Activated T-cell treated with anti-CD3 and anti-CD28 coated beads, Interleukin-2, amount 50 U/mL, for 4 hours (primary cell): ENCODE measurements around the gene PBOV1. TPM values are rescaled to one million over a fixed set of nuclear protein-coding genes. Genes with fewer than 3 reads are reported as not detected.
"Not testable (repeated sequence)": the region's sequence is repeated elsewhere in the genome, so short reads cannot be mapped to it uniquely, and the experiment has no call there.

ENCODE experiments used
- ATAC-seq, 2 donors: fragments of 200-7000 bp; cut with Tn5 transposase; one replicate each; pipeline ENCODE4 v1.10.0; 2021
- DNase-seq: peaks from one replicate; pipeline ENCODE4 v3.0.0-alpha.2; 2020
- H3K27me3 Mint-ChIP-seq: one replicate; pipeline ENCODE4 v1.8.0; 2021; ENCODE audit warnings: low read depth, mixed read lengths
- H3K36me3 Mint-ChIP-seq: one replicate; pipeline ENCODE4 v1.8.0; 2022; ENCODE audit warnings: mixed read lengths; ENCODE audit not compliant: insufficient read depth
- H3K4me1 Mint-ChIP-seq: one replicate; pipeline ENCODE4 v1.8.0; 2021; ENCODE audit warnings: low read depth, mixed read lengths
- H3K4me3 Mint-ChIP-seq: one replicate; pipeline ENCODE4 v1.8.0; 2021; ENCODE audit warnings: mild to moderate bottlenecking, moderate library complexity, mixed read lengths
- H3K9me3 Mint-ChIP-seq: one replicate; pipeline ENCODE4 v1.8.0; 2021; ENCODE audit warnings: mixed read lengths
- total RNA-seq, 3 donors: library from RNA; stranded (reverse); gene quantifications; one replicate each; pipeline ENCODE4 v1.2.1, GENCODE V29; 2021

PBOV1 gene
- total RNA-seq, 3 donors from 2014 or later = not detected

DNA sequence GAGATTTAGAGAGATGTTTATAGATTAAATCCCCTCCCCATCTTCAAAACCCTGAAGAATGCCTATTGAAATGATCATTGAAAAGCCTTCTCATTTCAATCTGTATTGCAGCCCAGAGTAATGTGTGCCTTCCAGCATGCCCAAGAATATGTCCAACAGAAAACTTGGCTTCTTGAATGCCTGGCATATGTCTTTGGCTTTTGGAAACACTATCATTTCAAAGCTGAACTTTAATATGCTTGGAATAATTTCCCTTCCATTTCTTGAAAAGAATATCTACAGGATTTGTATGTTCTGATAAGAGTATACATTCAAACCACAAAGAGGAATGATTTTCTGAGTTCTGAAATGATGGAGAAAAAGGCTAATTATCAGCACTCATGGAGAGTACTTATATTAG lies 11.9 kb upstream of the PBOV1 start:
- DNase-seq = no peak
- Mint-ChIP-seq H3K9me3 (no peaks in the 10 kb centered on the region), H3K27me3 (peaks cover 5% of the 10 kb centered on the region), H3K36me3 (no peaks in the 10 kb centered on the region), H3K4me1 (no peaks in the 10 kb centered on the region), H3K4me3 (no peak overlapping the region)
- ATAC-seq = no peak

DNA sequence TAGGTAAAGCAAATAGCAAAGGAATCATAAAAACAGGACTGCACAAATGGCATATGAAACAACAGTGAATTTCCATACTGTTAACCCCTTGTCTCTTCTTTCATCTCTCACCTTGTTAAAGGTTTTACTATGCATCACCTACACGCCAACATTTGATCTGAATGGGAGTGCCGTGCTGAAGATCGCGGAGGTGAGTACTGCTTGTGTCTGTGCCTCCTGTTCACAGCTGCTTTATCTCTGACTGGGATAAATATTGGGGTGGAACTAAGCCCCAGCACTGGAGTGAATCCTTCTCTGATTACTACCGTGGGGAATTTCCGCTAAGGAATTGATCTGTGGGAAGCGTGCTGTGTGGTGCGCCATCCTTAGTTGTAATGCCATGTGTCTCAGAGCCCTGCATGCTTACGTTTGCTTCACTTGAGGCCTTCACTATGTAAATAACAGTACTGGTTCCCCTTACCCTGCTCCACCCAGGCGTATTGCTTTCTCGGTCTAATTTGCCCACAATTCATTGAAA lies 11.4 kb upstream of the PBOV1 start:
- no peaks in the 10 kb centered on the region for H3K9me3 Mint-ChIP-seq
- DNase-seq = no peak
- ATAC-seq = no peak
- no peaks in the 10 kb centered on the region for H3K36me3 Mint-ChIP-seq
- H3K4me1 Mint-ChIP-seq = no peaks in the 10 kb centered on the region
- H3K4me3 Mint-ChIP-seq = no peak overlapping the region
- H3K27me3 Mint-ChIP-seq = peaks cover 5% of the 10 kb centered on the region

DNA sequence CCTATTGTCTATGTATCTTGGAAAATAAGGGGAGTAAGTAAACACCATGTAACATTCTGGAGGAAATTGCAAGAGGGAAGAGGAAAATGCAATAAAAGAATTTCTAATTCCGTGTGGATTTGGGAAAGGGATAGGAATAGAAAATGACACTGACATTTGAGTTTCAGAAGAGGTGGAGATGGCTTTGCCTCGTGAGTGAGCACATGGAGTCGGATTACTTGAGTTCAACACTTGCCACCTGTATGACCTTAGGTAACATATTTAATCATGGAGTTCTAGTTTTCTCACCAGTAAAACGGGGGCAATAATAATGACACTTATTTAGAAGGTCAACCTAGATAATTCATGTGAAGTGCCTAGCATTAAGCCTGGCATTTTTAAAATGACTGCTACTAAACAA lies 10.8 kb upstream of the PBOV1 start:
- DNase-seq (no peak), ATAC-seq (no peak)
- Mint-ChIP-seq H3K9me3 (no peaks in the 10 kb centered on the region), H3K27me3 (peaks cover 5% of the 10 kb centered on the region), H3K4me1 (no peaks in the 10 kb centered on the region), H3K36me3 (no peaks in the 10 kb centered on the region), H3K4me3 (no peak overlapping the region)

DNA sequence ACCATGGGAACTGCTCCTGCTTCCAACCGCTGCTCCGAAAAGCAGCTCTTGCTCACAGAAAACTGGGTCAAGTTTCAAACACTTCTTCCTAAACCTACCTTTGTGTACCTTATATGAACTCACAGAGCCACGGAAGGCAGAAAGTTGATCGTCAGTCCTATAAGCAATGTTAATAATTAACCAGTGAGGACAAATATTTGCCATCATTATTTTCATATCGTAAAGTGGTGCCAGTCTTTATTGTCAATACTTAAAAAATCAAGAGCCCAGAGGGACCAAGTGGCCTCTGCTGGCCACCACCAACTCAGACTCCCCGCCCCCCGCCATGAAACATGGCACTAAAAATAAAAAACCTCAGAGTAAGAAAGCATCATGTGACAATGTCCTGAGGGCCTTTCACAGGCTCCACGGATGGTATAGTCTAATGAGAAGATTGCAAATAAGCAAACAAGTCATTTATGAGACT lies 9.1 kb upstream of the PBOV1 start:
- ATAC-seq (no peak), DNase-seq (no peak)
- Mint-ChIP-seq H3K9me3 (no peaks in the 10 kb centered on the region), H3K4me3 (no peak overlapping the region), H3K4me1 (no peaks in the 10 kb centered on the region), H3K36me3 (no peaks in the 10 kb centered on the region), H3K27me3 (peaks cover 6% of the 10 kb centered on the region)

DNA sequence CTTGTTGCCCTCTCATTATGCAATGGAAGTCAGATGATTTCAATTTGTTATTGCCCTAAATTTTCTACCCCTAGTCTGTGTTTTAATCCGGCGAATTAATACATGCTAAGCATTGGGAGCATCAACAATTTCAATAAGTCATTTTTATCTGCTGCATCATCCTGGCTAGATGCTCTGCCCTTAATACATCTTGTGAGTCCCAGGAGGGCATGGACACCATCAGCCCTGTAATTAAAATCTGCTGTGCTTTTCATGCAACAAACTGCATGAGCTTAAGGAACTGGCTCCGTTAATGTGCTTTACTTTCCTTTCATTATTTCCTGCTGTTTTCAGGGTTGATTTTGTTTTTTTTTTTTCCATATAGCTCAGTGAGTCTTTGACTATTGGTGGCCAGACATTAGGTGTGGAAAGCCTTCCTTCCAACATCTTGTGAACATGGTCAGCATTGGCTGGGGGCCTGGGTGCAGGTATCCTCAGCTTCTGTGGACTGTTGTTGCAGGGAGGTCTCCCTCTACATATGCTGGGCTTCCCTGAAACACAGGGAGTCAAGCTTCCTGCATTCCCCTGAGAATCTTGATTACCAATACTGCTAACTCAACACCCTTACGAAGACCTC lies 8.5 kb upstream of the PBOV1 start:
- DNase-seq = no peak
- H3K9me3 Mint-ChIP-seq = no peaks in the 10 kb centered on the region
- no peaks in the 10 kb centered on the region for H3K4me1 Mint-ChIP-seq
- peaks cover 11% of the 10 kb centered on the region for H3K27me3 Mint-ChIP-seq
- no peak overlapping the region for H3K4me3 Mint-ChIP-seq
- H3K36me3 Mint-ChIP-seq = no peaks in the 10 kb centered on the region
- no peak for ATAC-seq

DNA sequence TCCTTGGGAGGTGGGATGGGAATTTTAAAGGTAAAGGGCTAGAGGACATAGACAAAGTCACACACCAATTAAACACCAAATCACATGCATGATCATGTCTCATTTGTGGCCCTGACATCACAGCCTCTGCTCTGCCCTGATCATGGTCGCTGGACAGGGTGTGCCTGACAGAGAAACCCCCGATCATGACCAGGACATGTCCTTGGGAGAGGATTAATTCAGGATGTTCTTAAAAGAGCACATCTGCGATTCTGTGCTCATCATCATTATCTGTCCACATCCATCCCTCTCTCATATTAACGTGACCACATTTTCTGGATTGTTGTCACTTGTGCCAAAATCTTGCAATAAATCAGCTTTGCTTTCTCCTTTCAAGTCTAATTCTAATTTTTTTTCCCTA lies 7.7 kb upstream of the PBOV1 start:
- DNase-seq (no peak), ATAC-seq (no peak)
- H3K9me3 Mint-ChIP-seq = no peaks in the 10 kb centered on the region
- H3K36me3 Mint-ChIP-seq = no peaks in the 10 kb centered on the region
- H3K4me1 Mint-ChIP-seq = no peaks in the 10 kb centered on the region
- H3K4me3 Mint-ChIP-seq = no peak overlapping the region
- H3K27me3 Mint-ChIP-seq = peaks cover 15% of the 10 kb centered on the region

- ATAC-seq (no peak), DNase-seq (no peak)
- H3K4me3 Mint-ChIP-seq = no peak overlapping the region
- H3K9me3 Mint-ChIP-seq = no peaks in the 10 kb centered on the region
- peaks cover 20% of the 10 kb centered on the region for H3K27me3 Mint-ChIP-seq
- no peaks in the 10 kb centered on the region for H3K4me1 Mint-ChIP-seq
- H3K36me3 Mint-ChIP-seq = no peaks in the 10 kb centered on the region
Measured at GRCh38 chr6:138222901-138223546, 4.7 kb upstream of the PBOV1 start.

- Mint-ChIP-seq H3K36me3 (no peaks in the 10 kb centered on the region), H3K4me3 (no peak overlapping the region), H3K9me3 (no peaks in the 10 kb centered on the region), H3K4me1 (no peaks in the 10 kb centered on the region), H3K27me3 (peaks cover 24% of the 10 kb centered on the region)
- DNase-seq (no peak), ATAC-seq (no peak)
Measured at GRCh38 chr6:138219901-138220300, 1.6 kb upstream of the PBOV1 start.

GRCh38 chr6:138219398-138219797 lies 1.1 kb upstream of the PBOV1 start:
- ATAC-seq = no peak
- DNase-seq = no peak
- Mint-ChIP-seq H3K4me3 (no peak overlapping the region), H3K4me1 (no peaks in the 10 kb centered on the region), H3K36me3 (no peaks in the 10 kb centered on the region), H3K9me3 (no peaks in the 10 kb centered on the region), H3K27me3 (peaks cover 24% of the 10 kb centered on the region)

DNA sequence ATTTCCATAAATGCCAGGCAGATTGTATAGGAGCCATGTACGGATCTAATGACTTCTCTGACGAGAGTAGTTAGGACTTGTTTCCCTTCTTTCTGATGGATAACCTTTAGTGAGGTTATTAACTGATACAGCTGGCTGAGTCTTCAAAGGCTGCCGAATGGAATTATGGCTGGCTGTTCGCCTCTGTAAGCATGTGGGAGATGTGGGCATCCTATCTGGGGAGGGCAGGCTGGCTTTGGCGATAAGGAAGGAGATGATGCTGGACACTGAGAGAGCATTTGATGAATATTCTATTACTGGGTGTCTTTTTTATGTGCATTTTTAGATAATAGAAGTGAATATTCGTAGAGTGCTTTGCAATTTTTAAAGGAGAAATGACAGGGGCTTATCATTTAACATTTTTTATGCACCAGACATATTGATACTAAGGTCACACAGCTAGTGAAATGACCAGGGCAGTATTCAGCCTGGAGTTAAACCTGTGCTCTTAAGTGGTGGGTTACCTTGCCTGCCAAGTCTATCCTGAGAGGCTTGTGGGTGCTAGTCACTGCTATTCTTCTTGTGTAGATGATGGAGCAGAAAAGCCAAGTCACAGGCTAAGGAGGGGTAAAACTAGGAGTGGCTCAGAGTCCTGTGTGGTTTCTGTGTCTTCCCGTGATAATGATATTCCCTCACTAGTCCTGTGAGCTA lies 3.1 kb downstream of the PBOV1 start:
- Mint-ChIP-seq H3K9me3 (no peaks in the 10 kb centered on the region), H3K4me3 (no peak overlapping the region), H3K27me3 (peaks cover 18% of the 10 kb centered on the region), H3K36me3 (no peaks in the 10 kb centered on the region), H3K4me1 (no peaks in the 10 kb centered on the region)
- DNase-seq (no peak), ATAC-seq (no peak)

- not testable (repeated sequence) for DNase-seq, H3K4me1 Mint-ChIP-seq, H3K36me3 Mint-ChIP-seq, H3K4me3 Mint-ChIP-seq, ATAC-seq, H3K9me3 Mint-ChIP-seq
- H3K27me3 Mint-ChIP-seq = peaks cover 26% of the 10 kb centered on the region
Measured at GRCh38 chr6:138212530-138212929, 5.8 kb downstream of the PBOV1 start.

DNA sequence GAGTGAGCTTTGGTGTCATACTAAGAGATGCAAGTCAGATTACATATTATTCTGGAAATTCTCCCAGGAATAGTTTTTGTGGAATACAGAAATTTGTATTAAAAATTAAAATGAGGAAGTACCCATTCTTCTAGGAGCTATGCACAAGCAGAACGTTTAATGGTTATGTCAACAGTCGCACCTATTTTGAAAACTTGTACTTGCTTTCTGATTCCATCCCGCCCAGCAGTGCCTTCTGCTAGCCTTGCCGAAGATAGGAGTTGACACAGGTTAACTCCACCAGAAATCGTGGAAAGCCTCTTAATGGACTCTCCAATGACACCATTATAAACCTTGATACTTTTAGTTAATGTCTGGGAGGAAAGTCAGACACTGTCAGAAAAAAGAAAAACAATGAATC lies 6.7 kb downstream of the PBOV1 start:
- no peak for DNase-seq
- Mint-ChIP-seq H3K36me3 (no peaks in the 10 kb centered on the region), H3K4me3 (no peak overlapping the region), H3K27me3 (peaks cover 23% of the 10 kb centered on the region), H3K4me1 (no peaks in the 10 kb centered on the region), H3K9me3 (no peaks in the 10 kb centered on the region)
- ATAC-seq = no peak

- H3K4me1 Mint-ChIP-seq = no peaks in the 10 kb centered on the region
- H3K27me3 Mint-ChIP-seq = peaks cover 18% of the 10 kb centered on the region
- H3K36me3 Mint-ChIP-seq = no peaks in the 10 kb centered on the region
- ATAC-seq = no peak
- H3K9me3 Mint-ChIP-seq = no peaks in the 10 kb centered on the region
- DNase-seq = no peak
- H3K4me3 Mint-ChIP-seq = no peak overlapping the region
Measured at GRCh38 chr6:138211048-138211581, 7.2 kb downstream of the PBOV1 start.

DNA sequence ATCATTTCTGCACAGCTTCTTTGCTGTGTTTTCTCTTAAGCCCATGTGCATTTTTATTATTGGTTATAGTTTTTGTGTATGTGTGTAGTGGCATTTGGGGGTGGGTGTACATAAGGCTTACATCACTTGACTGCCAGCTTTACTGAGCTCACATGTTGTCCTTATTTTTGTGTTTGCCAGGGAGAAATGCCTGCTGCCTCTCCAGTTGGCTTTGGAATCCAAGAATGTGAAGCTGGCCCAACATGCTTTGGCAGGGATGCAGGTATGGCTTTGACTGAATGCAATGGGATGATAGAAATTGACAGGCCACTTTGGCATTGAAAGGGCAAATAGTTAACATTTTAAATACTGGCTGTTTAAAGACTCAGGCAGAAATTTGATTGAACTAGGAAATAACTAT lies 11.4 kb downstream of the PBOV1 start:
- Mint-ChIP-seq H3K4me3 (no peak overlapping the region), H3K27me3 (peaks cover 12% of the 10 kb centered on the region), H3K4me1 (no peaks in the 10 kb centered on the region), H3K36me3 (no peaks in the 10 kb centered on the region), H3K9me3 (no peaks in the 10 kb centered on the region)
- no peak for DNase-seq
- ATAC-seq = no peak
